GM10266 (cell line): ENCODE data around the gene TJP2.
"Not testable (repeated sequence)": the region's sequence is repeated elsewhere in the genome, so short reads cannot be mapped to it uniquely, and the experiment has no call there.

Source experiments
- DNase-seq: peaks from one replicate; pipeline ENCODE4 v3.0.0; 2012; ENCODE audit errors: extremely low spot score
- TF ChIP-seq, protein P1 (sequence below): IDR thresholded peaks from 2 replicates; pipeline ENCODE4 v1.5.1; 2012; ENCODE audit warnings: mild to moderate bottlenecking, low read depth; ENCODE audit not compliant: control insufficient read depth, insufficient read depth; ENCODE audit errors: missing control alignments

The TJP2 gene

GRCh38 chr9:69158471-69158870, 15.6 kb upstream of the TJP2 start:
- TF ChIP-seq, protein P1, sequence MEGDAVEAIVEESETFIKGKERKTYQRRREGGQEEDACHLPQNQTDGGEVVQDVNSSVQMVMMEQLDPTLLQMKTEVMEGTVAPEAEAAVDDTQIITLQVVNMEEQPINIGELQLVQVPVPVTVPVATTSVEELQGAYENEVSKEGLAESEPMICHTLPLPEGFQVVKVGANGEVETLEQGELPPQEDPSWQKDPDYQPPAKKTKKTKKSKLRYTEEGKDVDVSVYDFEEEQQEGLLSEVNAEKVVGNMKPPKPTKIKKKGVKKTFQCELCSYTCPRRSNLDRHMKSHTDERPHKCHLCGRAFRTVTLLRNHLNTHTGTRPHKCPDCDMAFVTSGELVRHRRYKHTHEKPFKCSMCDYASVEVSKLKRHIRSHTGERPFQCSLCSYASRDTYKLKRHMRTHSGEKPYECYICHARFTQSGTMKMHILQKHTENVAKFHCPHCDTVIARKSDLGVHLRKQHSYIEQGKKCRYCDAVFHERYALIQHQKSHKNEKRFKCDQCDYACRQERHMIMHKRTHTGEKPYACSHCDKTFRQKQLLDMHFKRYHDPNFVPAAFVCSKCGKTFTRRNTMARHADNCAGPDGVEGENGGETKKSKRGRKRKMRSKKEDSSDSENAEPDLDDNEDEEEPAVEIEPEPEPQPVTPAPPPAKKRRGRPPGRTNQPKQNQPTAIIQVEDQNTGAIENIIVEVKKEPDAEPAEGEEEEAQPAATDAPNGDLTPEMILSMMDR: no peak
- no peak for DNase-seq

- DNase-seq: not testable (repeated sequence)
Measured at GRCh38 chr9:69164573-69164972, 9.5 kb upstream of the TJP2 start.

- TF ChIP-seq, protein P1: no peak
- no peak for DNase-seq
Measured at GRCh38 chr9:69165581-69165980, 8.5 kb upstream of the TJP2 start.

- DNase-seq: peak; percentile 69
- TF ChIP-seq, protein P1: no peak
Measured at GRCh38 chr9:69168709-69169217, 5.3 kb upstream of the TJP2 start.

DNA sequence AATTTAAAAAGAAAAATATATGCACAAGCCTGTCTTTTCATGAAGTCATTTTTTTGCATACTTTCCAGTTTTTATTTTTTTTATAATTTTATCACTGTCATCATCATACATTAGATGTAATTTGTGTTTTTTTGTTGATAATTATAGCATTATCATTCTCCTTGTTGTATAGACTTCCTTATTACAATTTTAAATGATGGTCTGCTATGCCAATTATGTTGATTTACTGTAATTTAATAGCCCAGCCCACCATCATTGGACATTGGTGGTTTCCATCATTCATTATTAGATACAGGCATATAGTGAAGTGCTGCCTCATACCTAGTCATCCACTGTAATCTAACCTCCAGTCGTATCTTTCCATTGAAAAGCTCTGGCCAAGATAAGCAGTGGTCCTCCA, 3.8 kb upstream of the TJP2 start:
- DNase-seq: no peak
- TF ChIP-seq, protein P1: no peak

DNA sequence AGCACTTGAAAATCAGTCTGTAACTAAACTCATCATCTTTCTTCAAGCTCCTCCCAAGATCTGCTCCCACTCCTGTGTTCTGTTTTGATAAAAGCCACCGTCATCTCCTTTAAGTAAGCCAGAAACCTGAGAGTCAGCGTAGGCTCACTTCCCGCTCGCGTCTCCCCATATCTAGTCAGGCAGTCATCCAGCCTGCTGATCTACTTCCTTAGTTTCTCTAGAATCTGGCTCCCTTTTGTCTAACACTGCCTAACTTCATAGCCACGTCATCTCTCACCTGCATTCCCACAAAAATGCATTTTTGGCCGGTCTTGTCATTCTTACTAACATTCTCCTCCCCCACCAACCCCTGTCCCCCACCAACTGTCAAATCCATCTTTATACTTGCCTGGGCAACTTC, 3.0 kb upstream of the TJP2 start:
- TF ChIP-seq, protein P1: no peak
- DNase-seq: no peak

DNA sequence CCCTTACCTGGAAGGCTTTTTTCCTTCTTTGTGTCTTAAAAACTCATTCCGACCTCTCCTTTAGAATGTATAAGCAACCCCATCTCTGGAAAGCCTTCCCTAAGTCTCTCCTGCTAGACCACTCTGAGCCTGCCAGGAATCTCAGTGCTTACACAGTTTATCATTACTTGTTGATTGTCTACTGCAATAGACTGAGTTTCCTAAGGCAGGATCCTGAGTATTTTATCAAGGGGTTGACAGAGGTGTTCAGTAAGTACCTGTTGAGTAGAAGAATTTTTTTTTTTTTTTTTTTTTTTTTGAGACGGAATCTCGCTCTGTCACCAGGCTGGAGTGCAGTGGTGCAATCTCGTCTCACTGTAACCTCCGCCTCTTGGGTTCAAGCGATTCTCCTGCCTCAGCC, 2.6 kb upstream of the TJP2 start:
- DNase-seq: no peak
- TF ChIP-seq, protein P1: no peak

GRCh38 chr9:69172895-69173294, 1.2 kb upstream of the TJP2 start:
- no peak for DNase-seq
- TF ChIP-seq, protein P1: no peak
